Measurements from ENCODE around the gene SMCO1.
"Not testable (repeated sequence)": the region's sequence is repeated elsewhere in the genome, so short reads cannot be mapped to it uniquely, and the experiment has no call there.

- TF ChIP-seq FOXM1 (IDR thresholded peaks at IDR 0.05; ENCODE audit: borderline replicate concordance); FOXA1 (IDR thresholded peaks at IDR 0.05); ELF4 (IDR thresholded peaks at IDR 0.05); TARDBP (IDR thresholded peaks at IDR 0.05); SP1 (IDR thresholded peaks at IDR 0.05); PKNOX1 (IDR thresholded peaks at IDR 0.05); HDGF (IDR thresholded peaks at IDR 0.05; ENCODE audit: borderline replicate concordance); SUZ12 (IDR thresholded peaks at IDR 0.05): not testable (repeated sequence)
Measured at GRCh38 chr3:196470182-196470581, 45.0 kb downstream of the SMCO1 start.
